GM19372 (cell line): ENCODE data around the gene AMT.
"Not testable (repeated sequence)": the region's sequence is repeated elsewhere in the genome, so short reads cannot be mapped to it uniquely, and the experiment has no call there.

ENCODE experiments used
- ATAC-seq: cut with Tn5 transposase; IDR thresholded peaks from one replicate; pipeline ENCODE4 v1.9.1; 2021; ENCODE audit warnings: mild to moderate bottlenecking, low read depth, moderate library complexity; ENCODE audit not compliant: unreplicated experiment

Gene AMT

DNA sequence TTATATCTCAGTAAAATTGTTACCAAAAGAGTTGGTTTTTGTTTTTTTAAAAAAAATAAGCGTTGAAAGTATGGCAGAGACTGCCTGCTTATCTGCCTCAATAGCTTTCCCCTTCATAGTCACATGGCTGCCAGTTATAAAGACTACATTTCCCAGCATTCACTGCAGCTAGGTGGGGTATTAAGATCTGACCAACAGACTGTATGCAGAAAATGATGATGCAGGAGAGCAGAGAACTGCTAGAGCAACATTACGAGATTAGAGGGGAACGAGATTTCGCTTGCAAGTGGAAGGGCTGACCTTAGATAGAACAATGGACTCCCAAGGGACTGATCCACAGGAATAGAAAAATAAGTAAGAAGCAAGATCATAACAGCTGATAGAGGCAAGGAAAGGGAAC is 24.8 kb downstream of the AMT start:
- ATAC-seq, result no peak

- ATAC-seq, result not testable (repeated sequence)
Observed at GRCh38 chr3:49391310-49391709, 31.0 kb downstream of the AMT start.

- ATAC-seq, result no peak
Observed at GRCh38 chr3:49389297-49389696, 33.0 kb downstream of the AMT start.

DNA sequence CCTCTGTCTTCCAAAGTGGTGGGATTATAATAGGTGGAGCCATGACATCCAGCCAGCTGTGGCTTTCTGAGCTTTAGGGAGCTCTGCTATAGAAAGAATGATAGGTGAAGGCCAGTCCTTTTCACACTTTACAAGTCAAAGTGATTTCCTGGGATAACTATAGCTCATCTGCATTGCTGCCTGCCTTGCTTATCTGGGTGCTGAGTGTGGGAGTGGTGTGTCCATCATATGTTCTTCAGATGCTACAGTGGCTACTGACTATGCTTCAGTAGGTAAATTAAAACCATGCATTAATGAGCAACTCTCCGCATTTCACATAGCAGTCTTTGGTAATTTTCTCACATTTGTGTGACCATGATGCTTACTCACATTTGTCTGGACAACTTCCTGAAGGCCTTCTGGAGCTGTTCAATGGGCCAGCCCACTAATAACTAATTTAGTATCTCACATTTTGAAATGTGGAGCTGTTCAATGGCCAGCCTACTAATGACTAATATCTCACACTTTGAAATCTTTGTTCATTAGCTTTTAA is 33.9 kb downstream of the AMT start:
- no peak for ATAC-seq

GRCh38 chr3:49387721-49388120 is 34.6 kb downstream of the AMT start:
- ATAC-seq, result no peak

- no peak for ATAC-seq
Observed at GRCh38 chr3:49386056-49386756, 36.1 kb downstream of the AMT start.

- ATAC-seq, result no peak
Observed at GRCh38 chr3:49385617-49386016, 36.7 kb downstream of the AMT start.

DNA sequence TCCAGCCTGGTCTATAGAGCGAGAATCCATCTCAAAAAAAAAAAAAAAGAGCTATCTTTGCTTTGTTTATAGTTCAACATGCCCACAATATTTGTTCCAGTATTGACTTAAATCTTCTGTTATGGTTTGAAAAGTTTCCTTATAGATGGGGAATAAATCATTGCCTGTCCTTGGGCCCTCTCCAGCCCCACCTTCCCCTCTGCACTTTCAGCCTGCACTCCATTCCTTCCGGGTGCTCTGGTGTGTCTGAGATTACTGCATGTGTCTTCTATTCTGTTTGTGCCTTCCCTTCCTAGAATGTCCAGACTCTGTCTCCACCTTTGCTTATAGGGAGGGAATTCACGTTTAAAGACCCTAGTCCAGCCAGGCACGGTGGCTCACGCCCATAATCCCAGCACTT is 38.9 kb downstream of the AMT start:
- ATAC-seq, result no peak

- ATAC-seq, result no peak
Observed at GRCh38 chr3:49378249-49378895, 43.9 kb downstream of the AMT start.

- no peak for ATAC-seq
Observed at GRCh38 chr3:49377483-49377882, 44.8 kb downstream of the AMT start.

DNA sequence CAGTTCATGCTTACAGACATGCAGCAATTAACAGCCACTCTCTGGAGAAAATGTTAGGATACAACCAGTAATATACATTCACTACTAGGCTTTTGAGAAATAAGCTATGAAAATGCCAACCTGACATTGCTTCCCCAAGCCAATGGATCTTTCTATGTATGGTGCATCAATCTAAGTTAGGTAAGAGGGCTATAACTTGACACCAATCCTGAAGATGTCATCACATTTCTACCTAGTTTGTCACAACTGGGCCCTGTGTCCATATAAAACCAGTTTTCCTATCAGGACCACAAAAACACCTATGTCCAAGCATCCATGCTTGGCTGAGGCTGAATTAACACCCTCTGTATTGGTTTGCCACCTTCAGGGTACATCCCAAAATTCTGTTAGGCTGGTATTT is 50.3 kb downstream of the AMT start:
- ATAC-seq, result no peak

DNA sequence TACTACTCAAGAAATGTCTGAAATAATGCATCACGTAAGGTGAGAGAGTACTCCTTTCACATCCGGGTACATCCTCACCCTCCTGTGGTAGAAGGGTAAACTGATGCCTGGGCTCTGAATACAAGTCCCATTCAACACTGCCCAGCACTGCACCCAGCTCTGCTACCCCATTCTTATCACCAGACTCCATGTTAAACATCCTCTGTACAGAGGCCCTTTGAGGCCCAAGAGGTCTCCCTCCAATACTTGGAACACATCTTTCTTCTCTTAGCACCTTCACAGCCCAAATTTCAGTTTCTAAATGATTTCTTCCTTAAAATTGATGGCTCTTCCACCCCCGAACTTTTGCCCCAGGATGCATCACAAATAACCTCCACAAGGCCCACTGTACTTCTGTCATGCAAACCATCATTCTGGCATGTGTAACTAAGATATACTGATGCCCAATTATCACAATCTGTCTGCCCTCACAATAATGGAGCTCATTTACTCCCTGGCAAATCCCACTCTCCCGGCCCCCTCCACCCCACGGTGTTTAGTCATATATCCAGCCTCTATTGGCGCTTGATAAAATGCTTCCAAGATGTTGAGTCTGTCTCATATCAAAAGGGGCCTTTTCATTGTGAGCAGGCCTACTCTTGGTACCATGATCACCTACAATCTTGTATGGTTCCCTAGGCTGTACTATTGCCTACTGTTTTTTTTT is 51.5 kb downstream of the AMT start:
- no peak for ATAC-seq
